ENCODE results near the gene GLI3.
"Not testable (repeated sequence)": the region's sequence is repeated elsewhere in the genome, so short reads cannot be mapped to it uniquely, and the experiment has no call there.

The GLI3 gene

GRCh38 chr7:42210779-42211178 lies 26.2 kb downstream of the GLI3 start:
- no peak for DNase-seq

GRCh38 chr7:42210333-42210732 lies 26.7 kb downstream of the GLI3 start:
- DNase-seq, result no peak

- not testable (repeated sequence) for DNase-seq
Measured at GRCh38 chr7:42209085-42209484, 27.9 kb downstream of the GLI3 start.

DNA sequence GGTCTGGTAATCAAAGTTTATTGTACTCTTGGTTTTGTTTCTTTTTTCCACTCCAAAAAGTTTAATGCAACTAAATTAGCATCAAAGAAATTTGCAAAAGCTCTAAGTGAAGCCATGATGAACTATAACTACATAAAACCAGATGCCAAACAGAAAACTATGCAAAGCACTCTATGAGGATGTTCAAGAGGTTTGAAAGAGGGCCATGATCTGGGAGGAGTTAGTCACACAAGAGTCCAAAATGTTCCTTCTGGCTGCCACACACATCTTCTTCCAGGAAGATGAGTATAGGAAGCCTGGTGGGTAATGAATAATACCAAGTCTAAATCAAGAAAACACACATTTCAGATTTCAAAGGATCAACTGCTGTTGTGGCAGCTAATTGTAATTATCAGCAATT lies 28.4 kb downstream of the GLI3 start:
- no peak for DNase-seq

DNA sequence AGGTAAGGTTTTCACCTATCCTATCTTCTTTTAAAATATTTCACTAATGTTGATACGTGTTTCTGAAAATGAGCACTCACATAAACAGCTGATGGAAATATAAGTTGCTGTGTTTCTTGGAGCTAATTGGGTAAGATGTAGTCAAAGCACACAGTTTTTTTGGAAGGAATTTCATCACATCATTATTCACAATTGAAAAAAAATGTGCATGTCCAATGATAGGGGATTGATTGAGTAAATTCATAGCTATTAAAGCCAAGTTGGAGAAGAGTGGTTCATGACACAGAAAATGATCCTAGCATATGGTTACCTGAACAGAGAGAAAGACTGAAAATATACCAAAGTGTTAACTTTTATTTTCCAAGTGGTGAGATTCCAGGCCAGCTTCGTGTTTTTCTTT lies 29.6 kb downstream of the GLI3 start:
- DNase-seq, result no peak

- DNase-seq, result no peak
Measured at GRCh38 chr7:42203336-42203735, 33.7 kb downstream of the GLI3 start.

DNA sequence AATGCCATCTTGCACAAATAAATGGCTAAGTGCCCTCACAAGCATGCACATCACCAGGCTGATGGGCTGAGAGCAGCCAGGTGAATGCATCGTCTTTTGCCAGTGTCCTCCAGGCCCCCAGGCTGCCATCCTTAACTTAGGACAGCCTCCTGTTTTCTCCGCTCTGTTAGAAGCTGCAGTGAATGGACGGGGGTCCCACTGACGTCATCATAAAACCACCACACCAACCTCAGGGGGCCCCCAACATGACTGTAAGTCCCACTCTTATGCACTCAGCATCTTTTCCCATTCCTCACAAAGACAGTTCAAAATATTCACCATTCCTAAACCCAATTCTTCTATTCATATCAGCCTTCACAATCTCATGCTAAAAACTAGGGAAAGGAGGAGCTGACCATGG lies 34.4 kb downstream of the GLI3 start:
- no peak for DNase-seq

DNA sequence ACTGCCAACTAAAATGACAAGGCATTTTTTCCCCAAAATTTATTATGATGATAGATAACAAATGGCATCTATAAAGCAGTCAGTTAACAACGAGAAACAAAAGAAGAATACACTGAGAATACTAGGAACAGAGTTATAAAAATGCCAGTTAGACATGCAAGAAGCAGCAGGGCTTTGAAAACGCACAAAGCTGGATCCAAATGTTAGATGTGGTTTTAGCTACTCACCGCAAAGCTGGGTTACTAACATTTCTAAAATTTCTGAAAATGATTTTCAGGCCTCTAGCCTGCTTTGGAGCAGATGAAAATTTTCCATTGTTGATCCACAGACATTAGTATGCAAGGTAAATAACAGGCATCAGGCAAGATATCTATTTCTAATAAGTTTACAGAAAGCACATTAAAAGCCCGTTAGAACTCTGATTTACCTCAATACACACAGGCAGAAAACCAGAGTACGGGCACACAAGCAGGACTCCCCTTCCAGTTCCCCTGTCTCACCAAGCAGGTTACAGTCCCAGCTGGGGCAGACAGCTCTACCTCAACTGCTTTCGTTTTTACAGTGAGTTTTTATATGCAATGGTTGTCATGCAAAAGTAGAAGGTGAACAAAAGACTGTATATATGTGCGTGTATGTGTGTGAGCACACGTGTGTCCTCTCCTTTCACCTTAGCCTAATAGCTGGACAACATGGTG lies 37.9 kb downstream of the GLI3 start:
- no peak for DNase-seq

- DNase-seq, result no peak
Measured at GRCh38 chr7:42198296-42198695, 38.7 kb downstream of the GLI3 start.

DNA sequence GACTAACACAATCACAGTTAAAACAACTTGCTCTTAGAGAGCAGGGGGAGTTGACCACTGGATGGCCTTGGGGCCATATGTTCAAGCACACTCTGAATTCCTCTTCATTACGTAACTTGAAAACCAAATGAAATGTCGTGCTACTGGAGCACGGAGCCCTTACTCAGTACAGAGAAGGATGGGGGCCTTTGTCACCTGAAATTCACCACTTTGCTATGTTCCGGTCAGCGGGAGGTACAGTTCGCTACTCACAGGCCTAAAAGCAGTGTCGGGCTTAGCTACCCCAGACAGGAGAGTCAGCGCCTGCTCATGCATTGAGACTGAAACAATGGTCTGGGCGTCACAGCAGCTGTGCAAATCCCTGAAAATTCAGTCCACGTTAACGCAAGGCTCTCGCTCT lies 39.6 kb downstream of the GLI3 start:
- no peak for DNase-seq

DNA sequence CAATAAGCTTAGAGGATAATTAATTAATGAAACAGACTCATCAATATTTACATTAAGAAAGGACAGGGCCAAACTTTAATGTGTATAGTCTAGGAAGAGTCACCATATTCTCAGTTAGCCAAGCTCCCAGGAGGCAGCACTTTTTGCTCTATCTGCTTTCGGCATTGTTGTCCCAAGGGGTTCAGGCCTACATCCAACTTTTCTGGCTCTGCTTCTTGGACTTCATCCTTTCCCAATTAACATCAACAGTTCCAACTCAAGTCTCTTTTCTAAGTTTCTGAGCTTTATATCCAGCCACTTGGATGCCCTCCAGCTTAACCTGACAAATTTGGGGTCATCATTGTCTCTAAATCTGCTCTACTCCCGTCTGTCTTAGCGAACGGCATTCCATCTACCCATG lies 42.8 kb downstream of the GLI3 start:
- no peak for DNase-seq

- no peak for DNase-seq
Measured at GRCh38 chr7:42193471-42194129, 43.4 kb downstream of the GLI3 start.

DNA sequence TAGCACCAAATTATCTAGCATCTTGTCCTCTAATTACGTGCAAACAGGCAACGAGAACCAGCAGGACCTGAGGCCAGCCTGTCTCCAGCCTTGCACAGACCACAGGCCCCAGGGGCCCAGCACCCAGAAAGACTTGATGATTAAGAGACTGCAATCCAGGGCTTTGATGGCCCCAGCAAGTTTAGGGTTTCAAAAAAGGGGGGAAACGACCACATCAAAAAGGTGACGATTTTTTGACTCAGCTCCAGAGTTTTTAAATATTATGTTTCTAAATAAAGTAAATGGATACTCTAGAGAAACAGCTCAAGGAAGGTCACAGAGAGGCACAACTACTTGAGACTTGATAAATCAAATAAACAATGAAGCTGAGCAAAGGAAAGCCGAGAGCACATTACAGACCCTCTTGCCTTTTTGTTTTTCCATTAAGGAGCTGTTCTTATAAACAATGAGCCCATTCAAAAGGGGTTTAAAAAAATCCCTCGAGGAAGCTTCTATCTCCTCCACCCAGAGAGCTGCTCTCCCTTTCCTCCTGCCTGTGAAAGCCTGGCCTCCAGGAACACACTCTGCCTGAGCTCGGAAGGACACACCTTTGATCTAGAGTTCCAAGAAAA lies 44.1 kb downstream of the GLI3 start:
- no peak for DNase-seq

- DNase-seq, result no peak
Measured at GRCh38 chr7:42192066-42192465, 44.9 kb downstream of the GLI3 start.

DNA sequence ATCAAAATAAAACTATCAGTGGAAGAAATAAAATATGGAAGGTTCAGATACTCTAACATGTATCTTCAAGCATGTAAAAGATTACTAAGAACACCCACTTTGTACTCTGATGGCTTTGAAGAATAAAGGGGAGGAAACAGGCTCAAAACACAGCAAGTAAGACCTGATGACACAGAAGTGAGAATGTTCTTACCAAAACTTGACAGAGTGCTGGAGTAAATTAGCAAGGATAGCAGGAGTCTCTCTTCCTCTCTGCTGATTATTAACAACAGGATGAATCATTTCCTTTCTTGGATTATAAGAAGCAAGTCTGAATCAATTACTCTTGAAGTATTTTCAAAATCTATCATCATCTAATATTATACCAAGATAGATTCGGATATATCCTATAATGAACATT lies 47.5 kb downstream of the GLI3 start:
- DNase-seq, result no peak

GRCh38 chr7:42186151-42186550 lies 50.9 kb downstream of the GLI3 start:
- no peak for DNase-seq

- no peak for DNase-seq
Measured at GRCh38 chr7:42185726-42186125, 51.3 kb downstream of the GLI3 start.

- no peak for DNase-seq
Measured at GRCh38 chr7:42183547-42183946, 53.5 kb downstream of the GLI3 start.

GRCh38 chr7:42181566-42181965 lies 55.4 kb downstream of the GLI3 start:
- DNase-seq, result no peak

DNA sequence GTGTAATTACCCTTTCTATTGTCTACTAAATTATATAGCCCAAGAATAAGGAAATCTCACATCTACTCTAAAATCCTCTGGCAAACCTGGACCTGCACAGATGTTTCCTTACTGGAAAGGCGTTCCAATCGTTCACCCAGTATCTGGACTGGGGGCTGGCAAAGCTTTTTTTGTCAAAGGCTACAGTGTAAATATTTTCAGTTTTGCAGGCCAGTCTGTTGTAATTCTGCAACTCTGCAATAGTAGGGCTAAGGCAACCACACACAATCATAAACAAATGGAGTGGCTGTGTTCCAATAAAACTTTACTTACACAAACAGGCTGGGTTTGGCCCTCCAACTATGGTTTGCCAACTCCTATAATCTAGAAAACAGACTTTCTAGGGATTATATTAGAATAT lies 56.2 kb downstream of the GLI3 start:
- DNase-seq, result no peak

GRCh38 chr7:42176724-42177101 lies 60.3 kb downstream of the GLI3 start:
- no peak for DNase-seq

GRCh38 chr7:42175834-42176723 lies 60.9 kb downstream of the GLI3 start:
- DNase-seq, result no peak

DNA sequence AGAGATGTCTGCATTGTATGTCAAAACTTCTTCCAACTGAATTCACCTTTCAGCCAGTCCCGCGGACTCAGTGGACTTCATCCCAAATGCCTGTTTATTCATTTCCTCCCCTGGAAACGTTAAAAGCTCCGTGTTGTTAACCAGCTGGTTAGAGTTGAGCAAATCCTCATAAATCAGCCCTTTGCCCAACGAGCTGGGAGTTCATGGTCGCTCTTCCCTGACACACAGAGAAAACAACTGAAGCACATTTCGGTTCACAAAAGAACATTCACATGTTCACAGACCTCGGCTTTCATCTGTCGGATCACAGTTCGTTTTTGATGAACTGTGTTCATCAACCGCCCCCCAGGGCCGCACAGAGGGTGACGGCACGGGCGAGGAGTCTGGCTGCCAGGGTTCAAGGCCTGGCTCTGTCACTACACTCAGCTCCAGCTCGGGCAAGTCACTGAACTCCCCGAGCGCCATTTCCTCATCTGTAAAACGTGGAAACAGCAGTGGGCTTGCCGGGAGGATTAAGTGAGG lies 62.6 kb downstream of the GLI3 start:
- DNase-seq, result no peak

All from inflammatory macrophage (primary cell).